IPS-11a (cell line): ENCODE results near the gene ARL4C.
"Not testable (repeated sequence)": the region's sequence is repeated elsewhere in the genome, so short reads cannot be mapped to it uniquely, and the experiment has no call there.

ENCODE experiments used
- H3K4me3 ChIP-seq: one replicate; pipeline ENCODE4 v1.5.1; 2013; ENCODE audit warnings: low read depth, low read length, control low read depth

The ARL4C gene

DNA sequence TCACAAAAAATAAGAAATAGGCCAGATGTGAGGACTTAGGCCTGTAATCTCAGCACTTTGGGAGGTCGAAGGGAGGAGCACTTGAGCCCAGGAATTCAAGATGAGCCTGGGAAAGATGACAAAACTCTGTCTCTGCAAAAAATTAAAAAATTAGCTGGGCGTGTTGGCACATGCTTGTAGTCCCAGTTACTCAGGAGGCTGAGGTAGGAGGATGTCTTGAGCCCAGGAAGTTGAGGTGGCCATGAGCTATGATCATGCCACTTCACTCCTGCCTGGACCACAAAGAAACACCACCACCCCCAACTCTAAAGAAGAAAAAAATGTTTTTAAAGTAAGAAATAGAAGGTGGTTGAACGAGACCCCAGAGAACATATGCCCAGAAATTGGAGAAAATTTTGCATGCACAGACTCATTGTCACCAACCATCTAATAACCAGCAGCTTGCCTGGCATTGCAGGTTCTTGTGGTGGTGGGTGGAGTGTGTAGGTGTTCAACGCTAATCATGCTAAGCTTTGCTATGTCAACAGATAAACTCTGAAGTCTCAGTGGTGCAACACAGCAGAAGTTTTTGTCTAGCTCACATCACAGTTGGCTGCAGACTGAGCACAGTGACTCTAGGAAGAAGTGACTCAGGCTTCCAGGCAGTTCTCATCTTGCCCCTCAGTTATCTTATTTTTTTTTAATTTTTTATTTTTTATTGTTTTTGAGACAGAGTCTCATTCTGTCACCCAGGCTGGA, 18.6 kb downstream of the ARL4C start:
- H3K4me3 ChIP-seq: no peak overlapping the region

GRCh38 chr2:234476766-234477165, 20.1 kb downstream of the ARL4C start:
- no peak overlapping the region for H3K4me3 ChIP-seq

DNA sequence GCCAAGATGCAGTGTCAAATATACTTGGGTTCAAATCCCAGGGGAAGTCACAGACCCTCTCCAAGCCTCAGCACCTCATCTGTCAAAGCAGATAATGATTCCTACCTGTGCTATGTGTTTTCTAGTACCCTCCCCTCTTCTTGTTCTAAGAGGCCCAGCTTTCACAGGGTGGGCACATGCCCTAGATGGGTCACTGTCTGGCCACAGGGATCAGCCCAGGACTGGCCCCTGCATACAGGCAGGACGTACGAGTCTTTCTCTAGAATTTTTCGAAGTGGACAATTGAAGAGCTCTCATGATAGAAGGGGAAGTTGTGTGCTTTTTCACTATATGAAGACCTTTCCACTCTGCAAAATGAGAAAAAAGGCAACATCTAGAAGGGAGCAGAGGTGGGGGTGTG, 22.2 kb downstream of the ARL4C start:
- H3K4me3 ChIP-seq: no peak overlapping the region

GRCh38 chr2:234472155-234472554, 24.7 kb downstream of the ARL4C start:
- H3K4me3 ChIP-seq: no peak overlapping the region

DNA sequence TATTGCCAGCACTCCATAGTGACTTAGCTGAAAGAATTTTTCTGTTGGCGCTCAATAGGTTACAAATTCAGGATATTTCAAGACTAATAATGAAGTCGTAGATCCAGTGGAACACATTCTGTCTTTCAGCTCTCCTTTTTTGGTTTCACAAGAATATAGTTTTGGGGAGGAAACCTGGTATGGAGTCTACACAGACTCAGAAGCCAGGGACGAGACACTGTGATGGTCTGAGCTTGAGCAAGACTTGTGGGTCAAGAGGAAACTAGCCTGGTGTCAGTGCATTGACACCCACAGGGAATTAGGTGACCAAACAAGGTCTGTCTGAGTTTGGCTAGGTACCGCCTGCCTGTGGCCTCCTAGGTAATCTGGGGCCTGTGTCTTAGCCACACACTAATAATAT, 26.9 kb downstream of the ARL4C start:
- H3K4me3 ChIP-seq: no peak overlapping the region

GRCh38 chr2:234469251-234469845, 27.5 kb downstream of the ARL4C start:
- no peak overlapping the region for H3K4me3 ChIP-seq

DNA sequence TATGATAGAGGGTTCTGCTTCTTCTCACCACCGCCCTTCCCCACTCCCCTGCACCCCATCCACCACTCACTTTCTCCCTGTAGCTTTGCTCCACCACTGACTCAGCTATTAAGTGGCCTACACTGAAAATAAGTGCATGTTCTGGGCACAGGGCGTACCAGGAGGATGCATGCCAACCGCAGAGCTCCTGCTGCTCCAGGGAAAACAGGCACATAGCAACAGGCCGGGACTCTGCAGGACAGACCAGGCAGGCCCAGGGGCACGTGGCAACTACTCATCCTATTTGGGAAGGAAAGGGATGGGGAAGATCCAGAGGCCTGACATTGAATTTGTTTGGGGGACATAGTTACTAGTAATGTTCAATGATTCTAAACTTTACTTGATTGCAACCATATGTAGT, 28.4 kb downstream of the ARL4C start:
- H3K4me3 ChIP-seq: no peak overlapping the region

GRCh38 chr2:234467289-234467688, 29.6 kb downstream of the ARL4C start:
- H3K4me3 ChIP-seq: no peak overlapping the region

GRCh38 chr2:234464291-234464645, 32.6 kb downstream of the ARL4C start:
- no peak overlapping the region for H3K4me3 ChIP-seq

DNA sequence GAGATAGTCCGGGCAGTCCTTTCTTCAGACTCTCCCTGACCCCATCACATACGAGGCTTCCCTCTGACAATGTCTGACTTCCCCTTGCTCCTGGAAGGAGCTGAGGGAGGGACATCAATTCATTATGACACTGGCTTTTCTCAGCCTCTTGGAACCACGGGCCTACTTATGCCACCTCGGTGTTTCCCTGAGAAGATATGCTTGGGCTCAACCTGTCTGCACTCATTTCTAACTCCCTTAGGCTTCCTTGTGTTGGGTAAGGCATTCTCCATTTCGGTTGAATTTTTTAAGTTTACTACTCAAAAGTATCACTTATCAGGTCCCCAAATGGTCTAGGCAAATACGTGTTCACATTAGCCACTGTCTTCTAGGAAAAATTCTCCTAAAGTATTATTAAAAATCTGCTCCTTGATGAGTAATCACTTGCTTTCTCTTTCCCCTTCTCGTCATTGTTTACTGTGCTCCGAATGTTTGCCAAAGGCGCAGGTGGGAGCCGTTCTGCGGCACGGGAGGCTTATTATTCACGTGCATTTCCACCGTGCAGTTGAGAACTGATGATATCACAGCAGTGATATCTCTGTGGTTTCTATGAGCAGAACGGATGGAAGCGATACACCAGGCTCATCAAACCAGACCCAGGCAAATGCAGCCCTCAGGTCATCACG, 33.1 kb downstream of the ARL4C start:
- no peak overlapping the region for H3K4me3 ChIP-seq

DNA sequence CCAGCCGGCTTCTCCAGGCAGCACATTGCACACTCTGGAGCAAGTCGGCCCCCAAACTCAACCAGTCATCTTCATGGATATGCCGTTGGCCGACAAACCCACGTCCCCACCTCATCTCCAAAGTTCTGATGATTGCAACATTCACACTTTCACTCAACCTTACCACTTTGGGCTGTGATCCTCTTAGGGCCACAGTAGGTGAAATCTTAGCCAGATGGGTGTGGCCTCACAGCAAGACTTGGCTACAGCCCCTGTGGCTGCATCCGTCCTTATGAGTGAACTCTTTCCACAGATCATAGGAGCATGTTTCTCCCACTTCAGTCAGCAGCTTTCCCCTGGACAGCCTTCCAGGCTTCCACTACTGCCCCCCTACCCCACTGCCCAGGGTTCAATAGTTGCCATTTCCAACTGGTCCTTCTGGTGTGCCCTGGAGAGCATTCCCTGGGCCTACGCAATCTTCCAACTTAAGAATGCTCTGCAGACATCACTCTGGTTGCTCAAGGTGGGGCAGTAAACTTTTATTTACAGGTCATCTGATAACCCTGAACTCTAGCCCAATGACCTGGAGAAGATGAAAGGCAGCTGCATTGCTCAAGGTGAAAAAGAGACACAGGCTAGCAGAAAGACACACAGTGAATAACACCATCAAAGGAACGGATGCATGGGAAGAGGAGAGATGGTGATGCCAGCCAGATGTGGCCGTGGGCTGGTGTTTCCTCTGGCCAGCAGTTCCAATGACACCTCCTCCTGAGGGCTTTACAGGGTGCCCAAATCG, 34.5 kb downstream of the ARL4C start:
- H3K4me3 ChIP-seq: no peak overlapping the region

DNA sequence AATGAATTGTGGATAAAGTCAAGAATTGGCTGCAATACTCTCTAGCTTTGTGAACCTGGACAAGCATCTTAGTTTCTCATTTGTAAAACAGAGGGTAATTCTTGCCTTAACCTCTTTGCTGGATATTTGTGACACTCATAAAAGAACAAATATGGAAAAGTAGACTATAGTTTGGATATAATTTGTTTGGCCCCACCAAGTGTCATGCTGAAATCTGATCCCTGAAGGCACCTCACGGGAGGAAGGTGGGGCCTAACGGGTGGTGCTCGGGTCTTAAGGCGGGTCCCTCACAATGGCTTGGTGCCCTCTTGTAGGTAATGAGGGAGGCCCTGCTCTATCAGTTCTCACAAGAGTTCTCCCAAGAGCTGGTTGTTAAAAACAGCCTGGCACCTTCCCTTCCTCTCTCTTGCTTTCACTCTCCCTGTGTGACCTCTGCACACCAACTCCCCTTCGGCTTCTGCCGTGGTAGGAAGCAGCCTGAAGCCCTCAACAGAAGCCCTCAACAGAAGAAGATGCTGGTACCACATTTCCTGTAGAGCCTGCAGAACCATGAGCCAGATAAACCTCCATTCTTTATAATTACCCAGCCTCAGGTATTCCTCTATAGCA, 37.4 kb downstream of the ARL4C start:
- no peak overlapping the region for H3K4me3 ChIP-seq

DNA sequence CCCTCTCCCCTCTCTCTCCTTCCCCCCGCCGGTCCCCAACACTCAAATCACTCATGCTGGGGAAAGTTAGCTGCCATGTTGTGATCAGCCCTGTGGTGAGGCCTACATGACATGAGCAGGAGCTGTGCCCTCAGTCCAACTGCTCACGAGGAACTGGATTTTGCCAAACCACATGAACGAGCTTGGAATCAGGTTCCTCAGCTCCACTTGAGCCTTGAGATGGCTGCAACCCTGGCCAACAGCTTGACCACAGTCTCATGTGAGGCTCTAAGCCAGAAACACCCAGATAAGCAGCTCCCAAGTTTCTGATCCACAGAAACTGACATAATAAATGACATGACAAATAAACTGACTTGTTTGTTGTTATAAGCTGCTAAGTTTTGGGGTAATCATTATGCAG, 38.4 kb downstream of the ARL4C start:
- no peak overlapping the region for H3K4me3 ChIP-seq

DNA sequence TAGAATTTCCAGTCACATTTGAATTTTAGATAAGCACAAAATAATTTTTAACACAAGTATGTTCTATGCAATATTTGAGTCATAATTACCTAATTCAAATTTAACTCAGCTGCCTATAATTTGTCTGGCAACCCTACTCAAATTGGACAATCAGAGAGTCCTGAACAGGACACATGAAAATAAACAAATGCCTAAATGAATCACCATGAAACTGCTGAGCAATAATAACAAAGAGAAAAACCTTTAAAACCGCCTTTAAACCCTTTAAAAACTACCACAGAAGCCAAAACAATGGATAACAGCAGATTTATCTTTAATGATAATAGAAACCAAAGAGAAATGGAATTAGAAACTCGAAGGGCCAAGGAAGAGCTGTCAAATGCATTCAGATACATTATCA, 39.5 kb downstream of the ARL4C start:
- H3K4me3 ChIP-seq: no peak overlapping the region

DNA sequence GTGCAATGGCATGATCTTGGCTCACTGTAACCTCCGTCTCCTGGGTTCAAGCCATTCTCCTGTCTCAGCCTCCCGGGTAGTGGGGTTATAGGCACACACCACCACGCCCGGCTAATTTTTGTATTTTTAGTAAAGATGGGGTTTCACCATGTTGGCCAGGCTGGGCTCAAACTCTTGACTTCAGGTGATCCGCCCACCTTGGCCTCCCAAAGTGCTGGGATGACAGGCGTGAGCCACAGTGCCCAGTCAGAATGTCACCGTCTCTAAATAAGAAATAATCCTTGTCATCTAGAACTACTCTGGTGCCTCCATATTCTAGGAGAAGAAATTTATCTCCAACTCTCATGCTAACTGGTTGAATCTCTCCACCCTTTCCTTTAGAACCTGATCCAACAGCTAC, 41.6 kb downstream of the ARL4C start:
- H3K4me3 ChIP-seq: not testable (repeated sequence)

GRCh38 chr2:234454433-234454832, 42.4 kb downstream of the ARL4C start:
- H3K4me3 ChIP-seq: no peak overlapping the region

DNA sequence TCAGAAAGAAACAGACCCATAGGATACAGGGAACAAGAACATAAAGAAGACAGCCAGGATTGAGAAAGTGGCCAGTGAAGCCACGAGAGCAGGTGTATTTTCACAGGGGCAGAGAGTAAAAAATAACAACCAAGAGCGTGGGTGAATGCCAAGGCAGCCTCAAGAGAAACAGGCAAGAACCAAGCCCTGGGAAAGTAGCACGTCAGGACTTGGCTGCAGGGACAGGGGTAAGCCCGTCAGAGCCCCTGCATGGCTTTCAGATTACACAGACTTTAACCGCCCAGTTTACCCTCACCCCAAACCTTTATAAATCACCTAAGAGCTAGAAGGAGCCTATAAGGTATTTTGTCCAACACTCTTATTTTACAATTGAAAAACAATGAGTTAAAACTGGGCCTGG, 43.7 kb downstream of the ARL4C start:
- no peak overlapping the region for H3K4me3 ChIP-seq

DNA sequence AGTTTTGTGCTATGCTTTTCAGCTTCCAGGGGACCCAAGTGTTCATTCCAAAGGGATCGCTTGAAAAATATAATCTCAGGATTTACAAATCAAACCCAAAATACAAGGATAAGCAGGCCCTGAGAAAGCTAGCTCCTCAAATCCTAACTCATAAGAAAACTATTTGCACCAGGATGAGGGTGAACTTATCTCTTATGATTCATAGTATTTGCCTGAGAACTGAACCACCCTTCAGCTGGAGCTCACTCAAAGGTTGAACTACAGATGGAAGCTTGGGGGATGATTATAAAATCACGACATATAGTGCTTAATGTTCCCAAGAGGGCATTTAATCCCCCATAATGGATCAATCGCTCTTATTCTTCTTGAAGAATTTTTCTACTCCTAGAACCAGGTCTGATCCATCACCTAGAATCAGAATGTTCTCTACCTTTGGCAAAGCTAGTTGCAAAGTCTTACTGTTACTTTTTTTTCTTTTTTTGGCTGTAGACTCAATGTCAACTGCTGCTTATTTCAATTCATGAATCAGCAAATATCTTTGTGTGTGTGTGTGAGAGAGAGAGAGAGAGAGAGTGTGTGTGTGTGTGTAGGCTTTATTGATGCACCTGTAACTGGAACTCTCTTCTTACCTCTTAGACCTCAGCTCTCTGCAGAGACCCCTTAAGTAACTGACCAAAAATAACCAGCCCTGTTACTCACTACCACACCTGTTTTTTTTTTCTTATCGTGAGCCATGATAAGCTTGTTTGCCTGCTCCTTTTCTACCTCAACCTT, 44.8 kb downstream of the ARL4C start:
- no peak overlapping the region for H3K4me3 ChIP-seq

GRCh38 chr2:234451242-234451641, 45.6 kb downstream of the ARL4C start:
- H3K4me3 ChIP-seq: no peak overlapping the region

DNA sequence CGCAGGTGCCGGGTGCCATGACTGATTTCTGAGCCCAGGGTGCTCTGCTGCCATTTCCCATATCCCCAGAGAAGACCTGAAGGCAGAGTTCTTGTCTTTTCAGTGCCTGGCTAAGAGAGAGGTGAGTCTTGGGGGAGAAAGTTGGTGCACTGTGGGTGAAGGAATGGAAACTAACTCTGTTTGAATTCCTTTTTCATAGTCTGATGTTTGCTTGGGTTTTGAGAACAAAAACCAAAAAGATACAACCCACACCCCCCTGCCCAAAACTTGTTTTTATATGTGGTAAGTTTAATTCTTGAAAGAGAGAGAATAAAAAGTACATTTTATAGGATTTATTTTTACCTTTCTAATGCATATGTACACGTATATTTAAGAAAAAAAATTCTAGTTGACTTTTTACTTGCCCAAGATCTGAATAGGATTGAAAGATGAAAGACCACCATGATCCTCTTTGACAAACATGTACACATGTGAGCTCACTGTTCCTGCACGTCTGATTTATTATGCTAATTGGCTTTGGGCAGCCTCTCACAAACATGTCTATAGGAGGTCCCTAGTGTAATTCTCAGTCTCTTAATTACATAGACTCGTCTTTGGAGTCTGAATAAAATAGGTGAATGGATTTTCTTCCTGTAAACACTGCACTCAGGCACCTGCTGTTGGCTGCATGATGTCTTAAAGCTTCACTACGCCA, 46.3 kb downstream of the ARL4C start:
- H3K4me3 ChIP-seq: no peak overlapping the region
